Measurements from ENCODE around the gene MYORG.
"Not testable (repeated sequence)": the region's sequence is repeated elsewhere in the genome, so short reads cannot be mapped to it uniquely, and the experiment has no call there.

The MYORG gene

DNA sequence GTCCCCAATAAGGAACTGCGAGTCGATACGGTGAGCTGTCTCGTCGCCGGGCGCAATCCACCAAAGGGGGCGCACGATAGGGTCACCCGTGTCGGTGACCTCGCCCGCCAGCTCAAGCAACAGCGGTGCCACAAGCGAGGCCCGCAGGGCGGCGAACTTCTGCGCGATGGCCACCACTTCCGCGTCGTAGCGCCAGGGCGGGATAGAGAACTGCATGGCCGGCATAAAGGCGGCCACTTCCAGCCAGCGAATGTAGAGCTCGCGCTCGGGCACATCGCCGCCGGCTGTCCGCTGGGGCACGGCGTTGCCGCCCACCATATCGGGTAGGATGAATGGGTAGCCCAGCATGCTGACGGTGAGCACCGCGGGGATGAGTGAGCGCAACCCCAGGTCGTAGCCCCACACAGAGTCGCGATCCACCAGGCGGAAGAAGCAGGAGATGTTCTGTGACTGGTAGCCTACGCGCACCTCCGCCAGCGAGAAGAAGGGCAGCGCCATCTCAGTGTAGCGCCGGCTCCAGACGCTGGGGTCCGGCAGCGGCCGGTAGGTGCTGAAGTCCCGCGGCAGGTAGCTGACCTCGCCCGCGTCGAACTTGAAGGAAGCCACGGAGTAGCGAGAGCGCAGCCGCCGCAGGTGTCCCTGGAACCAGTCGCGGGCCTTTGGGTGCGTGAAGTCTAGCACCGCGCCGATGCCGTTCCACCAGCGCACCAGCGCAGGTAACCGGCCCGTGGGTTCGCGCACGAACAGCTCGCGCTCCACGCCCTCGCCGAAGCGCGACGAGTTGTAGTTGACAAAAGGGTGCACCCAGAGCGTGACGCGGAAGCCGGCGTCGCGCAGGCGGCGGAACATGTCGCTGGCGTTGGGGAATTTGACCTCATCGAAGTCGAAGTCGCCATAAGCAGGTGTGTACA, 5.5 kb downstream of the MYORG start:
- no peak for DNase-seq (ENCODE audit: low read depth, low spot score)
- H3K27ac ChIP-seq, result no peak overlapping the region

DNA sequence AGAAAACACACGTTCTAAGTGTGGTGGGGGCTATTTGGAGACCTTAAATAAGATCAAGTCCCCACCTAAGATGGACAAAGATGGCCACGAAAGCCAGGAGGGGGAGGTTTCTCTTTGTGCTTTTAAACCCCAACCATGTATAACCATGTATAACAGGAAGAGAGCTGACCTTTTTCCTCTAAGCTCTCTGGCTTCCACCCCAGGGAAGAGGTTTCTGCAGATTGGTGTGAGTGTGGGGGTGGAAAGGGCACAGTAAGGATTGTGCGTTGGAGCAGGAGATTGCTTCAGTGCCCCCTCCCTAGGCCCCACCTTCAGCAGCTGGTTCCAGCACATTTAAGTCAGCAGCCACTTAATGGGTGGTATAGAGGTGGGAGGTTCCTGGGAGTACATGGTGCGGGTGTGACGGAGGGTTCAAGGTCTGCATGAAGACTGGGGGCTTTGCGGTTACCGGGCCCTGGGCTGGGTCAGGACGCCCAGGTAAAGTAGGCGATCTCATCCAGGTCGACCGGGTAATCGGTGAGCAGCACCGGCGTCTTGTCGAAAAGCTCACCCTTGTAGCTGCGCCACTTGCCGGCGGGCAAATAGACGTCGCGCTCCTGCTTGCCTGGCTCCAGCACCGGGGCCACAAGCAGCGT, 6.2 kb downstream of the MYORG start:
- DNase-seq (ENCODE audit: low read depth, low spot score), result no peak
- no peak overlapping the region for H3K27ac ChIP-seq

DNA sequence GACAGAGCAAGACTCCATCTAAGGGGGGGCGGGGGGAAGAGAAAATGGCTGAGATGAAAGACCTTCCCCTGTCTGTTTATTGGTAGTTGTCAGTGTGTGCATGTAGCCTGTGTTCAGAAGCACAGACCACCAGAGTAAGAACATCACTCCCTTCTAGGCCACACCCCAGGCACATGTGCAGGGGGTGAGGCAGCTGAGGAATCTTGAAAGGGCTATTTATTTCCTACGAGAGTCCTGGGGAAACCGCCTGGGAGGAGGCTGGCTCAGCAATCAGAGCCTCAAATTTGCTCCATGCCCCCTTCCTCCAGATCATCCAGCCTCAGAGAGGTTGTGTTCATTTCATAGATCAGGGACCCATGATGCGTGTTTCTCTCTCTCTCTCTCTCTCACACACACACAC, 7.1 kb downstream of the MYORG start:
- no peak overlapping the region for H3K27ac ChIP-seq
- DNase-seq (ENCODE audit: low read depth, low spot score), result no peak

DNA sequence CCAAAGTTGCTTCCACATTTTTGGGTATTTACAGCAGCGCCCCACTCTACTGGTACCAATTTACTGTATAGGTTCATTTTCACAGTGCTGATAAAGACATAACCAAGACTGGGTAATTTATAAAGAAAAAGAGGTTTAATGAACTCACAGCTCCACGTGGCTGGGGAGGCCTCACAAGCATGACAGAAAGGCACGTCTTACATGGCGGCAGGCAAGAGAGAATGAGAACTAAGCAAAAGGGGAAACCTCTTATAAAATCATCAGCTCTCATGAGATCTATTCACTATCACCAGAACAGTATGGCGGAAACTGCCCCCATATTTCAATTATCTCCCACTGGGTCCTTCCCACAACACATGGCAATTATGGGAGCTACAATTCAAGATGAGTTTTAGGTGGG, 7.9 kb downstream of the MYORG start:
- DNase-seq (ENCODE audit: low read depth, low spot score), result not testable (repeated sequence)

DNA sequence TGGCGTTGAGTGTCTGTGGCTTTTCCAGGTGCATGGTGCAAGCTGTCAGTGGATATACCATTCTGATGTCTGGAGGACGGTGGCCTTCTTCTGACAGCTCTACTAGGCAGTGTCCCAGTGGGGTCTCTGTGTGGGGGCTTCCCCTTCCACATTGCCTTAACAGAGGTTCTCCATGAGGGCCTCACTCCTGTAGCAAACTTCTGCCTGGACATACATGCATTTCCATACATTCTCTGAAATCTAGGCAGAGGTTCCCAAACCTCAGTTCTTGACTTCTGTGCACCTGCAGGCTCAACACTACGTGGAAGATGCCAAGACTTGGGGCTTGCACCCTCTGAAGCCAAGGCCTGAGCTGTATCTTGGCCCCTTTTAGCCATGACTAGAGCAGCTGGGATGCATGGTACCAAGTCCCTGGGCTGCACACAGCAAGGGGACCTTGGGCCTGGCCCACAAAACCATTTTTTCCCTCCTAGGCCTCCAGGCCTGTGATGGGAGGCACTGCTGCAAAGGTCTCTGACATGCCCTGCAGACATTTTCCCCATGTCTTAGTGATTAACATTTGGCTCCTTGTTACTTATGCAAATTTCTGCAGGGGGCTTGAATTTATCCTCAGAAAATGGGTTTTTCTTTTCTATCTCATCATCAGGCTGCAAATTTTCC, 8.8 kb downstream of the MYORG start:
- not testable (repeated sequence) for DNase-seq (ENCODE audit: low read depth, low spot score); H3K27ac ChIP-seq

More for the DNA sequence above, 7.9 kb downstream of the MYORG start:
- not testable (repeated sequence) for H3K27ac ChIP-seq

- no peak for DNase-seq (ENCODE audit: low read depth, low spot score)
- no peak overlapping the region for H3K27ac ChIP-seq
Measured at GRCh38 chr9:34366365-34366764, 10.3 kb downstream of the MYORG start.

DNA sequence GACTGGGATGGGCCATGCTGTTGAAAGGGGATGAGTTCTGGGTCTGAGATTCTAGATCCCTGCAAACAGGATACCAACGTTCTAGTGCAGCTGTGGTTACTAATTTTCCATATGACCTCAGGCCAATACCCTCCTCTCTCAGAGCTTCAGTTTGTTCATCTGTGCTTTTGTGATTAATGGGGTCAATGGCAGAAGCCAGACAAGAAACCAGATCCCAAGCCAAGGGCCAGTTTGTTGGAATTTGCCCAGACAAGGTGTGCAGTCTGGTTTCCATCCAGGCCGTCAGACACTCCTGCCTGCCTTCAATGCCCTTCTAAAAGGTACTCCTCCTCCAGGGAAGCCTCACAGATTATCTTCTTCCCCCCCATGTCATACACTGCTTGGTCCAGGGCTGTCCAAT, 11.4 kb downstream of the MYORG start:
- DNase-seq (ENCODE audit: low read depth, low spot score), result no peak
- H3K27ac ChIP-seq, result no peak overlapping the region

DNA sequence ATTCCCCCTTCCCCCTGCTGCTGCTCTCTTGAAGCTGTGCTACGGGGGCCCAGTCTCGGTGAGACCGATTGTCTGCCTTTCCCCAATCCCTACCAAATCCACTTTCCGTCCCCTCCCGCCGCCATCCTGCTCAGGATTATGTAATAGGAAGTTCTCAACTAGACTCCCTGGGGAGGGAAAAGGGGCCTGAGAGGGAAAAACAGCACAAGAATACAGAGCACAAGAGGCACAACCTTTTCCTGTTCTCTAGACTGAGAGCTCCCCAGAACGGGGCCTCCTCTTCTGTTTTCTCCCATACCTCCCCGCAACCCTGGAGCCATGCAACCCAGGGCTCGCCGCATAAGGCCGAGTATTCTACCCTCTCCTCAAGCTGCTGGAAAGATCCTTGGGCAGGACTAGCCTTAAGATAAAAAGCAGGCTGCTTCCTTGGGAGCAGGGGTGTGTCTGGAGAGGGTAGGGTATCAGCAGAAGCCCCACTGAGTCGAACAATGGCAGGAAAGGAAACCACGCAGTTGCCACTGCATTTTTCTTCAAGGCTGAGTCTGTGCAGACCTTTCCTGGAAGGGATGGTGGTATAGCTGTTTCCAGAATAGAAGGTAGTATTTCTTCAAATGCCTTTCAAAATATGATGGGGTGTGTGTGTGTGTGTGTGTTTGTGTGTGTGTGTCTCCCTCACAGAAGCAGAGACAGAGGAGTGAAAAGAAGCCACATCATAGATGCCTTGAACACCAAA, 12.9 kb downstream of the MYORG start:
- DNase-seq (ENCODE audit: low read depth, low spot score), result no peak
- no peak overlapping the region for H3K27ac ChIP-seq

DNA sequence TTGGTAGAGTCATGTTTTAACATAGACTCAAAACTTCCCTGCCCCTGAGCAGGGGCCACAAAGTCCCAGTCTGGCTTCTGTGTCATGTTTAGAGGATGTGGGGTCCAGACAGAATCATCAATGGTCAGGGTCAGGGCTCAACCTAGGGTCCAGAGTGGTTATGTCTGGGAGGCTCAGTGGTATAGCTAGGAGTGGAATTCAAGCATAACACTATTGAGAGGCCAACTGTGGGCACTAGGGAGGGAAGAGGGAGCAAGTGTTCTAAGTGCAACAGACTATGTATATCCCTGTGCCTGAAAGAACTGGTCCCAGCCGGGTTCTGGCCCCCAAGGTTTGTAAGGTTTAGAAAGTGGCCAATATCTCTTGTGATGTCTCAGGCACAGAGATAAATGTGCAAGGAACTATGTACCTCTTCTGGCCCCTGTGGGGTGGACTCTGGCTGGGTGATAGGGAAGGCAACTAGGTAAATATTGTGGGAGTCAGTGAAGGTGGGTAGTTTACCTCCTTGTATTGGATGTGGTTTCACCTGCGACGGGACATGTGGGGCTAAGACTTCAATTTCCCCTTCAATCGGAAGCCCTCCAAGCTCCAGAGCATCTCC, 14.0 kb downstream of the MYORG start:
- no peak for DNase-seq (ENCODE audit: low read depth, low spot score)
- no peak overlapping the region for H3K27ac ChIP-seq

- not testable (repeated sequence) for H3K27ac ChIP-seq; DNase-seq (ENCODE audit: low read depth, low spot score)
Measured at GRCh38 chr9:34352957-34353356, 23.7 kb downstream of the MYORG start.

DNA sequence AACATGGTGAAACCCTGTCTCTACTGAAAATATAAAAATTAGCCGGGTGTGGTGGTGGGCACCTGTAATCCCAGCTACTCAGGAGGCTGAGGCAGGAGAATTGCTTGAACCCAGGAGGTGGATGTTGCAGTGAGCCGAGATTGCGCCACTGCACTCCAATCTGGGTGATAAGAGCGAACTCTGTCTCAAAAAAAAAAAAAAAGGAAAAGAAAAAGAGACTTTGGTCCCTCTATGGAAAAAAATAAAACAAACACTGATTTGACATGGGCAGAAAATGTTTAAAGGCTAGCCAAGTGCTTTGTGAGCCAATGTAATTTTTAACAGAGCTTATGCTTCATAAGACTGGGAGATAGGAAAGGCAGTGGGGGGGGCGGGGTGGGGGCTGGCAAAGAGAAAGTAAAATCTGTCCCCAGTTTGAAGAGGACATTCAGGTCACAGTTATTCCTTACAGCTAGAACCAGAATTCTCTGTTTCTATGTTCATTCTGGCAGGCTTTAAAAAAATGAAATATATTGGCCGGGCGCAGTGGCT, 24.5 kb downstream of the MYORG start:
- not testable (repeated sequence) for DNase-seq (ENCODE audit: low read depth, low spot score); H3K27ac ChIP-seq

DNA sequence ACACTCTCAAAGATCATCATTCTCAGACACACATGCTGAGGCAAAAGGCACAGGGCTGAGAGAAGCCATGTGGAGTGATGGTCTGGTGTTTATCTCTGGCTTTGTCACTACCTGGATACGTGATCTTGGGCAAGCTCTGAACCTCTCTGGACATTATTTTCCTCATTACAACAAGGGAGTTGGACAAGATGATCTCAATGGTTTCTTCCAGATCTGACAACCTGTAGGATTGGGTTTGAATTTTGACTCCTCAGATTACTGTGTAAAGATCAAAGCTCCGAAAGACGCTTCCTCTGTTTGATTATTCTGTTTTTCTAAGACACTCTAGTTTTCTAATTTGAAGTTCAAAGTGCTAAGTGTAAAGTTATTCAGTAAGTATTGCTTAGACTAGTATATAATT, 27.4 kb downstream of the MYORG start:
- no peak overlapping the region for H3K27ac ChIP-seq
- no peak for DNase-seq (ENCODE audit: low read depth, low spot score)

- DNase-seq (ENCODE audit: low read depth, low spot score), result no peak
- H3K27ac ChIP-seq, result no peak overlapping the region
Measured at GRCh38 chr9:34347800-34348158, 28.9 kb downstream of the MYORG start.

DNA sequence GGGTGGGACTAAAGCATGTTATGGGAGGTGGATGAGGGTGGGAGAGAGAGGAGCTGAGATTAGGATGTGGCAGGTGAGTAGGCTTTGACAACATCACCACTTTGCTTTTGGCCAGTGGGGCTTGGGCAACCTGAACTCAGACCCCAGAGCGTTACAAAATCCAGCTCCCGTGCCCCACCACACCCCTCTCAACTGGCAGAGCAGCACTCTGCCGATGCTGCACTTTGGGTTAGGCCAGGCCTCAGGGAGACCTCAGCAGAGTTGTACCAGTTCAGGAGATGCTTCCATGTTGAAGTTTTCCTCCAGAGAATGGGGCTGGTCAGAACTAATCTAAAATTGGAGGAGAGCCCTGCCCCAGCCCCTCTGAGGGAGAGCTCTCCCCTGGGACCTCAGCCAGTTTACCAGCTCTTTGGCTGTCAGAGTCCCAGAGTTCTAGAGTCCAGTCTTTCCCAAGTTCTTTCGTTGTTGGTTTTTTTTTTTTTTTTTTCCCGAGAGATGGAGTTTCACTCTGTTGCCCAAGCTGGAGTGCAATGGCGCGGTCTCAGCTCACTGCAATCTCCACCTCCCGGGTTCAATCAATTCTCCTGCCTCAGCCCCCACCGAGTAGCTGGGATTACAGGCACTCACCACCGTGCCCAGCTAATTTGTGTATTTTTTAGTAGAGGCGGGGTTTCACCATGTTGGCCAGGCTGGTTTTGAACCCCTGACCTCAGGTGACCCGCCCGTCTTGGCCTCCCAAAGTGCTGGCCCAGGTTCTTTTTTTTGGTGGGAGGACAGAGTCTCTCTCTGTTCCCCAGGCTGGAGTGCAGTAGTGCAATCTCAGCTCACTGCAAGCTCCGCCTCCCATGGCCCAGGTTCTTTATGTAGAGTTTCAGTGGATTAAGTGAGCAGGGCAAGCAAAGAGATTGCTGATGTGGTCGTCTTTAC, 29.6 kb downstream of the MYORG start:
- no peak for DNase-seq (ENCODE audit: low read depth, low spot score)
- no peak overlapping the region for H3K27ac ChIP-seq

- H3K27ac ChIP-seq, result no peak overlapping the region
- DNase-seq (ENCODE audit: low read depth, low spot score), result no peak
Measured at GRCh38 chr9:34343605-34344004, 33.1 kb downstream of the MYORG start.

GRCh38 chr9:34343090-34343489, 33.6 kb downstream of the MYORG start:
- H3K27ac ChIP-seq, result no peak overlapping the region
- DNase-seq (ENCODE audit: low read depth, low spot score), result no peak

DNA sequence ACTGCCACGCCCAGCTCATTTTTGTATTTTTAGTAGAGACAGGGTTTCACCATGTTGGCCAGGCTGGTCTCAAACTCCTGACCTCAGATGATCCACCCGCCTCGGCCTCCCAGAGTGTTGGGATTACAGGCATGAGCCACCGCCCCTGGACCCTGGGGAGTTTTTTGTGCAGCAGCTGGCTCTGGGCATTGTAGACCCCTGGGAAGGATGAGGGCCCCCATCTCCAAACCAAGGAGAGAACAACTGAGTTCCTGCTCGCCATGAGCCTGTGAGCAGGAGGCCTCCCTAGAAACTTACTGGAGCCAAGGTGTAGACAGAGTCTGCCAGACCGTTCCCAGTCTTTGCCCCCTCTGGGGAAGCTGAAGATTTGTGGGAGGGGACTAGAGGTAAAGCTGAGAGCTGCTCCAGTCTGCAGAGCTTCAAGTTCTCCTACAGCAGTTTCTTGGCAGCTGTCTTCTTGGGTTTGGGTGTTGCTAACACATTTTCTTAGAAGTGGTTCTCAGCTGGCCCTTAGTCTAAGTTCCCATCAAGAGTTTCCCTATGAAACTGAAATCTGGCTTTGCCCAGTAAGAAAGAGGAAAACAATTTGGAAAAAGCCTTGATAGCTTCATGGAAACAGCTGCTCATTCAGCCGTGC, 34.9 kb downstream of the MYORG start:
- H3K27ac ChIP-seq, result no peak overlapping the region
- no peak for DNase-seq (ENCODE audit: low read depth, low spot score)

DNA sequence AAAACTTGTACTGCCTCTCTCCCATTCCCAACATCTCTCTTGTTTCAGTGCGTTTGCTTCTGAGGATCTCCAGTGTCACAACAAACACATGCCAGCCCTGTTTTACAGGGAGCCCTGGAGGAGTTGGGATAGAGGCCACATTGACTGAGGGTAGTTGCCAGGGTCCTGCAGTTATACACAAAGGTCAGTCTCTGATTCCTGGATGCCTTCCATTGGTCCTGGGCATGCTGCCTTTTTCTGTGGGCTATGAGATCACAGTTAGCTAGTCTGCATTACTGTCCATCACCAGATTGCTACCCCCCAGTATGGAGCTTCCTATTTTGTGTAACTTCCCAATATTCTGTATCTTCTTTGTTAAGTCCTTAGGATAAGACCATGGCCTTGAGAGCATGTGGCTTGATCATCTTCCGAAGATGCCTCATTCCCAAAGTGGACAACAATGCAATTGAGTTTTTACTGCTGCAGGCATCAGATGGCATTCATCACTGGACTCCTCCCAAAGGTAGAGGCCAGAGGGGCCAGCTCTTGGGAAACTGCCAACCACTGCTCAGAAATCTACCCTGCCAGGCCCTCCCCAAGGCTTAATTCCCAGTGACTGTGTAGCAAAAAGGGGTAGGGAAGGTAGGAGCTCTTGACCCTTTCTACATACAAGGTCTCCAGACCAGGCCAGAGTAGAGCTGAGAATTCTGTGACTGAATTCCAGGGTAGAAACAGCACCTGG, 37.9 kb downstream of the MYORG start:
- H3K27ac ChIP-seq, result no peak overlapping the region
- no peak for DNase-seq (ENCODE audit: low read depth, low spot score)

Data from epithelial cell of prostate (primary cell).